DND-41 (cell line): ENCODE data around the gene CATSPERD.

Experiments
- EZH2 ChIP-seq: IDR thresholded peaks from 3 replicates; pipeline ENCODE4 v1.6.1; 2012; ENCODE audit warnings: borderline replicate concordance, low read depth, mild to moderate bottlenecking, moderate library complexity, low read length, inconsistent platforms; ENCODE audit not compliant: severe bottlenecking
- TF ChIP-seq, protein P1 (sequence below): IDR thresholded peaks from 2 replicates; pipeline ENCODE4 v1.5.1; 2012; ENCODE audit warnings: borderline replicate concordance, low read length, moderate library complexity, mild to moderate bottlenecking; ENCODE audit not compliant: poor library complexity, severe bottlenecking; ENCODE audit errors: extremely low read depth

DNA sequence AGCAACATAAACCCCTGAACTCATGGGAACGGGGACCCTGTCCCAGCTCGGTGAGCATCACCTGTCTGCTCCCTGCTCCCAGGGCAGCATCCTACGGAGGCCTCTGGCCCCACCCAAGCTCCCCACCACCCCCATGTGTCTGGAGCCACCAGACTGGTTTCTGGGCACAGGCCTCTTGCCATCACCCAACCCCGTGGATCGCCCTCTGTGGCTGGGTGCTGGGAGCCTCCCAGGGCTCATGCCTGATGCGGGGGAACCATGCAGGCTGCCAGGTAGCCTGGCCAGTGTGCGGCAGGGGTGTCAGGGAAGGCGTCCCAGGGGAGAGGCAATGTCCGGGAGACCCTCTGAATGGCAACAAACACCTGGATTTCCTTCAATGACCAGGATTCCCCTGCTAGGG lies 42.9 kb upstream of the CATSPERD start:
- TF ChIP-seq, protein P1, sequence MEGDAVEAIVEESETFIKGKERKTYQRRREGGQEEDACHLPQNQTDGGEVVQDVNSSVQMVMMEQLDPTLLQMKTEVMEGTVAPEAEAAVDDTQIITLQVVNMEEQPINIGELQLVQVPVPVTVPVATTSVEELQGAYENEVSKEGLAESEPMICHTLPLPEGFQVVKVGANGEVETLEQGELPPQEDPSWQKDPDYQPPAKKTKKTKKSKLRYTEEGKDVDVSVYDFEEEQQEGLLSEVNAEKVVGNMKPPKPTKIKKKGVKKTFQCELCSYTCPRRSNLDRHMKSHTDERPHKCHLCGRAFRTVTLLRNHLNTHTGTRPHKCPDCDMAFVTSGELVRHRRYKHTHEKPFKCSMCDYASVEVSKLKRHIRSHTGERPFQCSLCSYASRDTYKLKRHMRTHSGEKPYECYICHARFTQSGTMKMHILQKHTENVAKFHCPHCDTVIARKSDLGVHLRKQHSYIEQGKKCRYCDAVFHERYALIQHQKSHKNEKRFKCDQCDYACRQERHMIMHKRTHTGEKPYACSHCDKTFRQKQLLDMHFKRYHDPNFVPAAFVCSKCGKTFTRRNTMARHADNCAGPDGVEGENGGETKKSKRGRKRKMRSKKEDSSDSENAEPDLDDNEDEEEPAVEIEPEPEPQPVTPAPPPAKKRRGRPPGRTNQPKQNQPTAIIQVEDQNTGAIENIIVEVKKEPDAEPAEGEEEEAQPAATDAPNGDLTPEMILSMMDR = no peak
- TF ChIP-seq EZH2 = no peak
